Measurements from ENCODE around the gene SPX.
A peak's percentile ranks its signal among the peaks of the same experiment; 100 is the strongest.

SPX gene

GRCh38 chr12:21521541-21521940 is 4.6 kb upstream of the SPX start:
- no peaks in the 10 kb centered on the region for H3K36me3 ChIP-seq (replicated peaks; ENCODE audit: insufficient read depth, low read length)
- no peaks in the 10 kb centered on the region for H3K9me2 ChIP-seq (replicated peaks; ENCODE audit: insufficient read depth, low read length)
- no peak overlapping the region for H3K9ac ChIP-seq (ENCODE audit: low read length)
- H3K4me3 ChIP-seq (ENCODE audit: low read length) = no peak overlapping the region
- H2AFZ ChIP-seq (ENCODE audit: low read length) = no peak overlapping the region
- H3K27me3 ChIP-seq (replicated peaks; ENCODE audit: insufficient read depth, low read length) = no peaks in the 10 kb centered on the region
- no peak overlapping the region for H3K27ac ChIP-seq (ENCODE audit: low read length)
- H4K20me1 ChIP-seq (ENCODE audit: insufficient read depth, low read length) = no peaks in the 10 kb centered on the region
- no peak for TF ChIP-seq CTCF (IDR thresholded peaks at IDR 0.05; ENCODE audit: low read length)
- no peak for TF ChIP-seq EZH2phosphoT487 (IDR thresholded peaks at IDR 0.05; ENCODE audit: low read length)
- no peak for TF ChIP-seq EZH2 (optimal IDR thresholded peaks at IDR 0.05; ENCODE audit: low read depth, low read length)
- no peak overlapping the region for H3K4me2 ChIP-seq (ENCODE audit: low read depth, low read length)
- H3K4me1 ChIP-seq (ENCODE audit: low read length) = no peaks in the 10 kb centered on the region
- H3K9me3 ChIP-seq (replicated peaks; ENCODE audit: insufficient read depth, low read length) = no peaks in the 10 kb centered on the region
- H3K79me2 ChIP-seq (ENCODE audit: low read length) = no peaks in the 10 kb centered on the region
- no peak for DNase-seq
- H3F3A ChIP-seq (ENCODE audit: insufficient read depth, low read length) = no peaks in the 10 kb centered on the region

- Histone ChIP-seq H3K36me3 (replicated peaks; ENCODE audit: insufficient read depth, low read length) (no peaks in the 10 kb centered on the region), H3K9ac (ENCODE audit: low read length) (no peak overlapping the region), H3K9me3 (replicated peaks; ENCODE audit: insufficient read depth, low read length) (no peaks in the 10 kb centered on the region), H3K27ac (ENCODE audit: low read length) (no peak overlapping the region), H3K9me2 (replicated peaks; ENCODE audit: insufficient read depth, low read length) (no peaks in the 10 kb centered on the region), H3F3A (ENCODE audit: insufficient read depth, low read length) (no peaks in the 10 kb centered on the region), H4K20me1 (ENCODE audit: insufficient read depth, low read length) (no peaks in the 10 kb centered on the region), H3K4me1 (ENCODE audit: low read length) (no peaks in the 10 kb centered on the region), H3K79me2 (ENCODE audit: low read length) (no peaks in the 10 kb centered on the region), H3K4me3 (ENCODE audit: low read length) (no peak overlapping the region), H2AFZ (ENCODE audit: low read length) (no peak overlapping the region), H3K27me3 (replicated peaks; ENCODE audit: insufficient read depth, low read length) (no peaks in the 10 kb centered on the region), H3K4me2 (ENCODE audit: low read depth, low read length) (no peak overlapping the region)
- TF ChIP-seq EZH2phosphoT487 (IDR thresholded peaks at IDR 0.05; ENCODE audit: low read length) (no peak), CTCF (IDR thresholded peaks at IDR 0.05; ENCODE audit: low read length) (no peak), EZH2 (optimal IDR thresholded peaks at IDR 0.05; ENCODE audit: low read depth, low read length) (no peak)
- no peak for DNase-seq
Observed at GRCh38 chr12:21523148-21523547, 2.9 kb upstream of the SPX start.

GRCh38 chr12:21526721-21527345 is 737 bp downstream of the SPX start:
- Histone ChIP-seq H3K4me2 (ENCODE audit: low read depth, low read length) (0 out of 2 replicates have a peak overlapping the region, but pooled peaks have one; percentile 93), H3K9me2 (replicated peaks; ENCODE audit: insufficient read depth, low read length) (no peaks in the 10 kb centered on the region), H3F3A (ENCODE audit: insufficient read depth, low read length) (no peaks in the 10 kb centered on the region), H3K79me2 (ENCODE audit: low read length) (no peaks in the 10 kb centered on the region), H3K4me1 (ENCODE audit: low read length) (no peaks in the 10 kb centered on the region), H2AFZ (ENCODE audit: low read length) (0 out of 2 replicates have a peak overlapping the region, but pooled peaks have one; percentile 90), H3K9me3 (replicated peaks; ENCODE audit: insufficient read depth, low read length) (no peaks in the 10 kb centered on the region), H3K4me3 (ENCODE audit: low read length) (0 out of 2 replicates have a peak overlapping the region, but pooled peaks have one; percentile 65), H3K27me3 (replicated peaks; ENCODE audit: insufficient read depth, low read length) (no peaks in the 10 kb centered on the region), H3K27ac (ENCODE audit: low read length) (no peak overlapping the region), H4K20me1 (ENCODE audit: insufficient read depth, low read length) (no peaks in the 10 kb centered on the region), H3K9ac (ENCODE audit: low read length) (no peak overlapping the region), H3K36me3 (replicated peaks; ENCODE audit: insufficient read depth, low read length) (no peaks in the 10 kb centered on the region)
- DNase-seq = no peak
- TF ChIP-seq EZH2 (optimal IDR thresholded peaks at IDR 0.05; ENCODE audit: low read depth, low read length) = no peak
- no peak for TF ChIP-seq CTCF (IDR thresholded peaks at IDR 0.05; ENCODE audit: low read length)
- TF ChIP-seq EZH2phosphoT487 (IDR thresholded peaks at IDR 0.05; ENCODE audit: low read length) = no peak
